Prostate gland (tissue), 2 donors: ENCODE results near the gene HDAC4.

ENCODE experiments used
- CTCF ChIP-seq, 4 experiments: fragments of 200-600 bp in 2 of 4; fragments of 450-650 bp in 2 of 4; sonication (generic) in 2 of 4; IDR thresholded peaks; 1 replicate in 3 of 4; 2 replicates in 1 of 4; pipeline ENCODE4 v1.5.1; 2016 to 2019; ENCODE audit warnings: antibody characterized with exemption in 4 of 4, mild to moderate bottlenecking in 2 of 4, moderate library complexity in 2 of 4
- POLR2A ChIP-seq: fragments of 450-650 bp; IDR thresholded peaks from one replicate; pipeline ENCODE4 v1.6.1; 2016; ENCODE audit warnings: antibody characterized with exemption, mild to moderate bottlenecking
- POLR2AphosphoS5 ChIP-seq: sonication (generic); formaldehyde crosslinking; IDR thresholded peaks from one replicate; pipeline ENCODE4 v1.6.1; 2017; ENCODE audit warnings: antibody characterized with exemption

GRCh38 chr2:239225371-239225851 lies 175.4 kb downstream of the HDAC4 start:
- TF ChIP-seq CTCF (IDR thresholded peaks at IDR 0.05), result no peak
- TF ChIP-seq POLR2A, result no peak
- peak; percentile 29 for TF ChIP-seq POLR2AphosphoS5
